ENCODE results near the gene CNTN4.

Gene CNTN4

DNA sequence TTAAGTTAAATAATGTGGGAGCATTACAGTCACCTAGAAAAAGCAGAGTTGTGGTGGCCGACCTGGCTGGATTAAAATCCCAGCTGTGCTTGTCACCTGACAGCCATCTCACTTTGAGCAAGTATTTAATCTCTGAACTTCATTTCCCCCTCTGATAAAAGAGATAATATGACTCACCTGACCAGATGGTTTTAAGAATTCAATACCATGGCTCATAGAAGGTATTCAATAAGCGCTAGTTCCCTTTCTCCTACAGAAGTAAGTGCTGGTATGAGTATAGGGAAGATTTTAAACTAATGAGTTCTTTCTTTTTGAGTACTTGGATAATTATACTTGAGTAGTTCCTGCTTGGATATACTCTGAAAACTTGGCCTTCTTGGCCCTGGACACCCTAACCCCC, 686.0 kb downstream of the CNTN4 start:
- H3K9ac ChIP-seq (ENCODE audit: low read length): no peak overlapping the region

DNA sequence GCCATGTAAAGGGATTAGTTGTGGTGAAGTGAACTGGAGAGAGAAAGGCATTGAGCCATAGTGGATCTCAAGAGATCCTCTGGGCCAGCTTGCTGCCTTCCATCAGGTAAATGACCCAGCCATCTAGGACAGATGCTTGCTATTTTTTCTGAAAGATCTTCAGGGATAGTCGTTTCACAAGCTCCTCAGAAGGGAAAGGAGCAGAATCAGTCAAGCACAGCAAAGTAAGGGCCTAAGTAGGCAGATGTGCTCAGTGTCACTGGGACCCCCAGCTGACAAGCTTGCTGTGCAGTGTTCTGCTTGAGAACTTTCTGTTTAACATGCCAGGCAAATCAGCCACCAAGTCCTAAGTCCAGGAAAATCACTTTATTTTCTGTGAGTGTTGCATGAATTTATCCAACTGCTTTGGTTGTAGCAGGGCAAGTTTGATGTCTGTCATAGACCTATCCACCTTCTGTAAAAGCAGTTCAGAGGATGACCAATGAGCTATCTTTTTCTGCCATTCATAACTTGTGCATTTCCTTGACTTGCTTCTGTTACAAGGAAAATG, 691.7 kb downstream of the CNTN4 start:
- Histone ChIP-seq H3K23ac (ENCODE audit: low read length in 2 of 2) (no peak overlapping the region), H4K91ac (ENCODE audit: low read length) (no peak overlapping the region), H2BK12ac (ENCODE audit: low read length in 2 of 2) (no peak overlapping the region), H3K4me2 (ENCODE audit: low read length, poor library complexity, severe bottlenecking) (no peak overlapping the region), H2AK5ac (ENCODE audit: low read length, severe bottlenecking) (no peak overlapping the region), H3K79me1 (replicated peaks; ENCODE audit: low read length, poor library complexity, severe bottlenecking) (no peaks in the 10 kb centered on the region), H4K8ac (ENCODE audit: low read length) (peak overlapping the region; percentile 4), H3K9ac (ENCODE audit: low read length) (no peak overlapping the region), H2BK15ac (ENCODE audit: low read depth, poor library complexity, severe bottlenecking) (no peak overlapping the region), H2AFZ (ENCODE audit: low read depth, low read length) (no peak overlapping the region), H3K9me3 (ENCODE audit: control insufficient read depth, low read length) (peaks cover 6% of the 10 kb centered on the region), H3K4ac (ENCODE audit: low read depth in 1 of 2, low read length in 2 of 2) (no peak overlapping the region), H3K14ac (ENCODE audit: low read length in 2 of 2) (no peak overlapping the region), H3K27me3 (ENCODE audit: control insufficient read depth in 1 of 2, insufficient read depth in 1 of 2, low read length in 2 of 2) (no peaks in the 10 kb centered on the region), H3K18ac (ENCODE audit: low read depth in 1 of 2, low read length in 2 of 2) (no peak overlapping the region), H2BK5ac (ENCODE audit: low read depth, low read length, poor library complexity, severe bottlenecking) (no peak overlapping the region), H3K27ac (ENCODE audit: low read length, poor library complexity, severe bottlenecking) (no peak overlapping the region), H3K4me3 (ENCODE audit: insufficient read depth in 1 of 2, low read depth in 1 of 2, low read length in 2 of 2) (no peak overlapping the region), H2BK120ac (ENCODE audit: low read depth, low read length) (no peak overlapping the region), H3K4me1 (ENCODE audit: control insufficient read depth, insufficient read depth, low read depth, low read length) (no peaks in the 10 kb centered on the region), H3K36me3 (ENCODE audit: control insufficient read depth in 1 of 2, insufficient read depth in 2 of 2, low read depth in 1 of 2, low read length in 2 of 2) (no peaks in the 10 kb centered on the region)
- DNase-seq: no peak
- 45% methylated on average over 1 of the region's 1 CpG for WGBS

More for the DNA sequence above, 686.0 kb downstream of the CNTN4 start:
- Histone ChIP-seq H3K18ac (ENCODE audit: low read depth in 1 of 2, low read length in 2 of 2) (no peak overlapping the region), H2BK5ac (ENCODE audit: low read depth, low read length, poor library complexity, severe bottlenecking) (no peak overlapping the region), H3K27ac (ENCODE audit: low read length, poor library complexity, severe bottlenecking) (no peak overlapping the region), H2BK12ac (ENCODE audit: low read length in 2 of 2) (no peak overlapping the region), H4K91ac (ENCODE audit: low read length) (no peak overlapping the region), H2AK5ac (ENCODE audit: low read length, severe bottlenecking) (no peak overlapping the region), H3K27me3 (ENCODE audit: control insufficient read depth in 1 of 2, insufficient read depth in 1 of 2, low read length in 2 of 2) (no peaks in the 10 kb centered on the region), H3K4ac (ENCODE audit: low read depth in 1 of 2, low read length in 2 of 2) (no peak overlapping the region), H3K23ac (ENCODE audit: low read length in 2 of 2) (no peak overlapping the region), H2AFZ (ENCODE audit: low read depth, low read length) (no peak overlapping the region), H2BK15ac (ENCODE audit: low read depth, poor library complexity, severe bottlenecking) (no peak overlapping the region), H2BK120ac (ENCODE audit: low read depth, low read length) (no peak overlapping the region), H3K4me3 (ENCODE audit: insufficient read depth in 1 of 2, low read depth in 1 of 2, low read length in 2 of 2) (no peak overlapping the region), H3K79me1 (replicated peaks; ENCODE audit: low read length, poor library complexity, severe bottlenecking) (no peaks in the 10 kb centered on the region), H3K9me3 (ENCODE audit: control insufficient read depth, low read length) (peaks cover 6% of the 10 kb centered on the region), H4K8ac (ENCODE audit: low read length) (no peak overlapping the region), H3K14ac (ENCODE audit: low read length in 2 of 2) (no peak overlapping the region), H3K4me2 (ENCODE audit: low read length, poor library complexity, severe bottlenecking) (no peak overlapping the region), H3K4me1 (ENCODE audit: control insufficient read depth, insufficient read depth, low read depth, low read length) (no peaks in the 10 kb centered on the region), H3K36me3 (ENCODE audit: control insufficient read depth in 1 of 2, insufficient read depth in 2 of 2, low read depth in 1 of 2, low read length in 2 of 2) (no peaks in the 10 kb centered on the region)
- no peak for DNase-seq
- WGBS: 85% methylated on average over 1 of the region's 2 CpGs

DNA sequence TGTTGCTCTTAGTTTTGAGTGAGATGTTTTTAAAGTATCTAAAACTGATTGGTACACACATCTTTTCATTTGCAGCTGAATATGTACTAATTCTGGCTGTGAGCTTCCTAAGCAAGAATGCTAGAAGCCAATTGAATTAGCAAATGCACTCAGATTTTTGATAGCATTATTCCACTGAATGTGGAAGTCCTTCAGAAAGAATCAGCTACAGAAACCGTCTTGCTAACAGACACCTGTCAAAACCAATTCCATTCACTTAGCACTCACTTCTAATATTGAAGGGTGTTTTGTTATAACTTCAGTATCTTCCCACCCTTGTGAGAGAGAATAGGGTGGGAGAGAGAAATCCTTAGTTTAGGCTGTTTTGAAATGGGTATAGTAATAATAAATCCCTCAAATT, 693.8 kb downstream of the CNTN4 start:
- Histone ChIP-seq H2AK5ac (ENCODE audit: low read length, severe bottlenecking) (no peak overlapping the region), H3K27me3 (ENCODE audit: control insufficient read depth in 1 of 2, insufficient read depth in 1 of 2, low read length in 2 of 2) (no peaks in the 10 kb centered on the region)

DNA sequence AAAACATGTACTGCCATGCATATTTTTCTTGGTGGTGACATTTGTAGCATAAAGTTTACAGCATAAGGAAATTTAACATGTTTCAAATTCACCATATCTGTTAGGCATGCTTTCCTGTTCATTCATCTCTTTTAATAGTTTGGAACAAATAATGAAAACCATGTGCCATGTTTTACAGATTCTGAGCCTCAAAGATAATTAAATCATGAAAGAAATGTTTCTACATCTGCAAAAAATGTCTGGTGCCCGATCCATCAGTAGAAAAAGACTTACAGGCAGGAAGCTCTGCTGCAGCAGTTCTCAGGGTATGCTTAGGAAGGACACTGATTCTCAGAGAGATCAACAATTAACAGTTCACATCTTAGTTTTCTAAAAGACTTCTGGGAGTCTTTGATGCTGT, 695.3 kb downstream of the CNTN4 start:
- Histone ChIP-seq H3K79me1 (replicated peaks; ENCODE audit: low read length, poor library complexity, severe bottlenecking) (no peaks in the 10 kb centered on the region), H2AFZ (ENCODE audit: low read depth, low read length) (no peak overlapping the region), H3K14ac (ENCODE audit: low read length in 2 of 2) (no peak overlapping the region), H4K8ac (ENCODE audit: low read length) (no peak overlapping the region), H2BK12ac (ENCODE audit: low read length in 2 of 2) (no peak overlapping the region), H2BK5ac (ENCODE audit: low read depth, low read length, poor library complexity, severe bottlenecking) (no peak overlapping the region), H2BK120ac (ENCODE audit: low read depth, low read length) (no peak overlapping the region), H3K27ac (ENCODE audit: low read length, poor library complexity, severe bottlenecking) (no peak overlapping the region), H3K36me3 (ENCODE audit: control insufficient read depth in 1 of 2, insufficient read depth in 2 of 2, low read depth in 1 of 2, low read length in 2 of 2) (no peaks in the 10 kb centered on the region), H3K4me3 (ENCODE audit: insufficient read depth in 1 of 2, low read depth in 1 of 2, low read length in 2 of 2) (no peak overlapping the region), H3K23ac (ENCODE audit: low read length in 2 of 2) (no peak overlapping the region), H3K4ac (ENCODE audit: low read depth in 1 of 2, low read length in 2 of 2) (no peak overlapping the region), H3K9me3 (ENCODE audit: control insufficient read depth, low read length) (no peaks in the 10 kb centered on the region), H3K4me1 (ENCODE audit: control insufficient read depth, insufficient read depth, low read depth, low read length) (no peaks in the 10 kb centered on the region), H3K9ac (ENCODE audit: low read length) (no peak overlapping the region), H3K27me3 (ENCODE audit: control insufficient read depth in 1 of 2, insufficient read depth in 1 of 2, low read length in 2 of 2) (no peaks in the 10 kb centered on the region), H2AK5ac (ENCODE audit: low read length, severe bottlenecking) (no peak overlapping the region), H3K18ac (ENCODE audit: low read depth in 1 of 2, low read length in 2 of 2) (no peak overlapping the region), H4K91ac (ENCODE audit: low read length) (no peak overlapping the region), H3K4me2 (ENCODE audit: low read length, poor library complexity, severe bottlenecking) (no peak overlapping the region), H2BK15ac (ENCODE audit: low read depth, poor library complexity, severe bottlenecking) (no peak overlapping the region)
- no peak for DNase-seq
- 77% methylated on average over 1 of the region's 1 CpG for WGBS

More for the DNA sequence above, 693.8 kb downstream of the CNTN4 start:
- no peak overlapping the region for H2BK12ac ChIP-seq (ENCODE audit: low read length in 2 of 2)
- H3K23ac ChIP-seq (ENCODE audit: low read length in 2 of 2): no peak overlapping the region
- H2BK15ac ChIP-seq (ENCODE audit: low read depth, poor library complexity, severe bottlenecking): no peak overlapping the region
- H3K9ac ChIP-seq (ENCODE audit: low read length): no peak overlapping the region
- no peak overlapping the region for H3K4me3 ChIP-seq (ENCODE audit: insufficient read depth in 1 of 2, low read depth in 1 of 2, low read length in 2 of 2)
- DNase-seq: no peak
- H3K36me3 ChIP-seq (ENCODE audit: control insufficient read depth in 1 of 2, insufficient read depth in 2 of 2, low read depth in 1 of 2, low read length in 2 of 2): no peaks in the 10 kb centered on the region
- H2BK120ac ChIP-seq (ENCODE audit: low read depth, low read length): no peak overlapping the region
- H2BK5ac ChIP-seq (ENCODE audit: low read depth, low read length, poor library complexity, severe bottlenecking): no peak overlapping the region
- no peak overlapping the region for H3K14ac ChIP-seq (ENCODE audit: low read length in 2 of 2)
- no peak overlapping the region for H3K4ac ChIP-seq (ENCODE audit: low read depth in 1 of 2, low read length in 2 of 2)
- H3K4me2 ChIP-seq (ENCODE audit: low read length, poor library complexity, severe bottlenecking): no peak overlapping the region
- no peak overlapping the region for H2AFZ ChIP-seq (ENCODE audit: low read depth, low read length)
- no peaks in the 10 kb centered on the region for H3K79me1 ChIP-seq (replicated peaks; ENCODE audit: low read length, poor library complexity, severe bottlenecking)
- H3K18ac ChIP-seq (ENCODE audit: low read depth in 1 of 2, low read length in 2 of 2): no peak overlapping the region
- H3K9me3 ChIP-seq (ENCODE audit: control insufficient read depth, low read length): no peaks in the 10 kb centered on the region
- no peak overlapping the region for H3K27ac ChIP-seq (ENCODE audit: low read length, poor library complexity, severe bottlenecking)
- no peak overlapping the region for H4K8ac ChIP-seq (ENCODE audit: low read length)
- H3K4me1 ChIP-seq (ENCODE audit: control insufficient read depth, insufficient read depth, low read depth, low read length): no peaks in the 10 kb centered on the region
- H4K91ac ChIP-seq (ENCODE audit: low read length): no peak overlapping the region
- WGBS: no CpG with 5 or more reads among the region's 1 CpG
